Fibroblast of pulmonary artery (primary cell): ENCODE data around the gene TCFL5.
A peak's percentile ranks its signal among the peaks of the same experiment; 100 is the strongest.

Experiments
- DNase-seq: peaks from one replicate; pipeline ENCODE4 v3.0.0-alpha.2; 2010; ENCODE audit warnings: low read depth
- H3K4me3 ChIP-seq: replicated peaks from 2 replicates; pipeline ENCODE4 v1.5.1; 2011; ENCODE audit warnings: low read depth, mild to moderate bottlenecking, control low read depth, low read length, moderate library complexity
- TF ChIP-seq, protein P1 (sequence below): IDR thresholded peaks from 2 replicates; pipeline ENCODE4 v1.5.1; 2011; ENCODE audit warnings: mild to moderate bottlenecking, control low read depth, low read length, inconsistent platforms; ENCODE audit errors: missing control alignments

TCFL5 gene

DNA sequence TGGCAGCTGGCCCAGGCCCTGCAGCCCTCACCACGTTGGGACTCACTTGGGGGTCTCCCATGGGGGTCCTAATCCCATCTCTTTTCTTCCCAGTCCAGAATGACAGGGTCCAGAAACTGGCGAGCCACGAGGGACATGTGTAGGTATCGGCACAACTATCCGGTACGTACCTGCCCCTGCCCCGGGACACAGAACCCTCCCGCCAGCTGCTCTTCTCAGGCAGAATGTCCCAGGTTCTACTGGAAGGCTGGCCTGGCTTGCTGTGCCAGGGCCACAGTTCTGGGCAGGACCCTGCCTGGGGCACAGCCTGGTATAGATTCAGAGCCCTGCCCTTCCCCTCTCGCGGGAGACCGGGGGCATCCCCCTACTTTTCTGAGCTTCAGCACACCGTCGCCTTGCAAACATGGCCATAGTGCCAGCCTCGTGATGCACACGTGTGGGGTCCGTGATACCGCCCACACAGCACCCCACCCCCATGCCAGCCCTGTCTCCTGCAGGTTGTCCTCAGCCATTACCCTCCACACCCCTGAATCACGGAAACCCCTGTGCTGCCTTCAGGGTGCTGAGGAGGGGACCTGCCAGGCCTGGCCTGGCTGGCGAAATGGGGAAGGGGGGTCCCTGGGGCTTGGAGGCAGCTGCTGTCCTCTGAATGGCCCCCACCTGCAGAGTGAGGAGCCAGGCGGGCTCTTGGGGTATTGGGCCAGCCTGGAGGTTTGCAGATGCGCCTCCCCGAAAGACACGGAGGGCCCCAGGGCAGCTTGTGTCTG, 54.0 kb downstream of the TCFL5 start:
- TF ChIP-seq, protein P1, sequence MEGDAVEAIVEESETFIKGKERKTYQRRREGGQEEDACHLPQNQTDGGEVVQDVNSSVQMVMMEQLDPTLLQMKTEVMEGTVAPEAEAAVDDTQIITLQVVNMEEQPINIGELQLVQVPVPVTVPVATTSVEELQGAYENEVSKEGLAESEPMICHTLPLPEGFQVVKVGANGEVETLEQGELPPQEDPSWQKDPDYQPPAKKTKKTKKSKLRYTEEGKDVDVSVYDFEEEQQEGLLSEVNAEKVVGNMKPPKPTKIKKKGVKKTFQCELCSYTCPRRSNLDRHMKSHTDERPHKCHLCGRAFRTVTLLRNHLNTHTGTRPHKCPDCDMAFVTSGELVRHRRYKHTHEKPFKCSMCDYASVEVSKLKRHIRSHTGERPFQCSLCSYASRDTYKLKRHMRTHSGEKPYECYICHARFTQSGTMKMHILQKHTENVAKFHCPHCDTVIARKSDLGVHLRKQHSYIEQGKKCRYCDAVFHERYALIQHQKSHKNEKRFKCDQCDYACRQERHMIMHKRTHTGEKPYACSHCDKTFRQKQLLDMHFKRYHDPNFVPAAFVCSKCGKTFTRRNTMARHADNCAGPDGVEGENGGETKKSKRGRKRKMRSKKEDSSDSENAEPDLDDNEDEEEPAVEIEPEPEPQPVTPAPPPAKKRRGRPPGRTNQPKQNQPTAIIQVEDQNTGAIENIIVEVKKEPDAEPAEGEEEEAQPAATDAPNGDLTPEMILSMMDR = no peak
- no peak overlapping the region for H3K4me3 ChIP-seq
- DNase-seq = no peak

DNA sequence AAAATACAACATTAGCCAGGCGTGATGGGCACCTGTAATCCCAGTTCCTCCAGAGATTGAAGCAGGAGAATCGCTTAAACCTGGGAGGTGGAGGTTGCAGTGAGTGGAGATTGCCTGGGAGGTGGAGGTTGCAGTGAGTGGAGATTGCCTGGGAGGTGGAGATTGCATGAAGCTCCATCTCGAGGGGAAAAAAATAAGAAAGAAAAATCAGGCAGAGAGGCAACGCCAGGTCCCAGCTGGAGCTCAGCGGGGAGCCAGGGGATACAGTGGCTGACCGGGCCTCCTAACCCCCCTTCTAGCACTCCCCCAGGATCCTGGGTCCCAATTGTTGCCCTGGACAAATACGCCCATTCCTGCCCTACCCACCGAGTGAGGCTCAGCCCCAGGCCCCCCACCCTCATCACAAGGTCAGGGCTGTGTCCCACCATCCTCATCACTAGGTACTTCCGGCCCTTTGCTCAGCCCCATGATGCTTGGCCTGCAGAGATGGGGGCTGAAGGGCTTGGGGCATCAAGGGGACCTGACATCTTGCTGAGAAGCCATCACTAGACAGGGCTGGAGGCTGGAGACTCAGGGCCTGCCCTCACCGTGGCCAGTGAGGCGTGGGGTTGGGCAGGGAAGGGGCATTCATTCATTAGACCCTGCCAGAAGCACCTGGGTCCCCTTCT, 55.1 kb downstream of the TCFL5 start:
- TF ChIP-seq, protein P1 = no peak
- H3K4me3 ChIP-seq = peak overlapping the region; percentile 72
- no peak for DNase-seq

DNA sequence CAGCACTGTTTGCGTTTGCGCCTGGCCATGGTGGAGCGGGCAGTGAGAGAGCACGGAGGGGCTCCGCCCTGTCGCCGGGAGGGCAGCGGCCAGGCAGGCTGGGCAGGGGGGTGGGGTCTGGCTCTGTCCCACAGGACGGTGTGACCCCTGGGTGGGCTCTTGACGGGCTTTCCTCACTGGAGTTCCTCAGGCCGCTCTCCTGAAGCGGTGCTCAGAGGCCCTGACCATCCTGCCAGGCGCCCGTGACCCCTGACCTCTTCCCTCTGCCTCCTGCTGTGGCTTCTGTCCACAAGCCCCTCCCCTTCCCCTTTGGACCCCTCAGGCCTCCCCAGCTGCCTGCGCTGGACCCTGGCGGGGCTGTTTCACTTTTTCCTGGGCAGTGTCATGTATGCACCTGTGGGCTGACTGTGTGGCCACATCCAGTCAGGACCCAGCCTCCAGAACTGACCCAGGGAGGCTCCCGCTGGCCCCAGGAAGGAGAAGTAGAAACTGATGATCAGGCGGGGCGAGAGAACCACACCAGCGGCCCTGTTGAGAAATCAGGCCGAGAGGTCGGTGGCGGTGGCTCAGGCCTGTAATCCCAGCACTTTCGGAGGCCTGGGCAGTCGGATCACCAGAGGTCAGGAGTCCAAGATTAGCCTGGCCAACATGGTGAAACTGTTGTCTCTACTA, 55.8 kb downstream of the TCFL5 start:
- TF ChIP-seq, protein P1 = no peak
- H3K4me3 ChIP-seq = peak overlapping the region; percentile 72
- DNase-seq = no peak

DNA sequence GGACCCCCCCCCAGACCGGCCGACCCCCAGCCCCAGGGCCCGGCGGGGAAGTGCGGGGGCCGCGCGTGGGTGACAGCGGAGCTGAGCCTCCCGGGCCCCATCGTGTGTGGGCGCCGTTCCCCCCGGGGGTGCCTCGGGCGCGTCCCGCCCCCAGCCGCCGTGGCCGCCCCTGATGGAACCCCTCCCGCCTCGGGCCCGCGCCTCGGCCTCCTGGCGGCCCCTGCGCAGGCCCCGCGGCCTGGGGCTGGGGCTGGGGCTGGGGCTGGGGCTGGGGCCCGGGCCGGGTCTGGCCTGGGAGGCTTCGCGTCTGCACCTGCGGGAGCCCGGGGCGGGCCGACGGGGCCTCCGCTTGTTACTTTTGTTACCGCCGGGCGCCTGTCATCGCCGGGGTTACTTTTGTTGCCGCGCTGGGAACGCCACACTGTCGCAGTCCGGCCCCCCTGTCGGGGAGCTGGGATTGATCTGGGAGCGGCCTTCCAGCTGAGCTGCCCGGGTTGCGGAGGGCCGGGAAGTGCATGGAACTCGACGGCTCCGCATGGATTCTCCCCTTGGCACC, 56.4 kb downstream of the TCFL5 start:
- no peak for DNase-seq
- peak overlapping the region; percentile 72 for H3K4me3 ChIP-seq
- TF ChIP-seq, protein P1 = no peak

DNA sequence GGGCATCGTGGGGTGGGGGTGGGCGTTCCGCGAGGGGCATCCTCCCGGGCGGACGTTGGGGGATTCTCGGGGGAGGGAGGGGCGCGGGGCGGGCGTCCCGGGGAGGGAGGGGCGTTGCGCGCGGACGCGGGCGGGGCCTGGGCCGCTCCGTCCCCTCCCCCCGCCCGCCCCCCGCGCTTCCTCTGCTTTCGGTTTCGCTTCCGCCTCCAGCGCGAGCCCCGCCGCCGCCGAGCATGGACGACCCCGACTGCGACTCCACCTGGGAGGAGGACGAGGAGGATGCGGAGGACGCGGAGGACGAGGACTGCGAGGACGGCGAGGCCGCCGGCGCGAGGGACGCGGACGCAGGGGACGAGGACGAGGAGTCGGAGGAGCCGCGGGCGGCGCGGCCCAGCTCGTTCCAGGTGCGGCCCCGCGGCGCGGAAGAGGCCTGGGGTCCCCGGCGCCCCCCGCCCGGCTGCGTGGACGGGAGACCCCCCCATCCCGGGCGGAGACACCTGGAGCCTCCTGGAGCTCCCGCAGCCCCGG, 56.9 kb downstream of the TCFL5 start, which contains the start of gene OGFR:
TSS of gene OGFR (plus strand) at position 209 of the 528 bp plus-strand sequence. CDS start at position 234, 25 bp downstream.
- peak; percentile 47 for DNase-seq
- TF ChIP-seq, protein P1 = no peak
- H3K4me3 ChIP-seq = peak within 1 kb of the TSS; percentile 72

DNA sequence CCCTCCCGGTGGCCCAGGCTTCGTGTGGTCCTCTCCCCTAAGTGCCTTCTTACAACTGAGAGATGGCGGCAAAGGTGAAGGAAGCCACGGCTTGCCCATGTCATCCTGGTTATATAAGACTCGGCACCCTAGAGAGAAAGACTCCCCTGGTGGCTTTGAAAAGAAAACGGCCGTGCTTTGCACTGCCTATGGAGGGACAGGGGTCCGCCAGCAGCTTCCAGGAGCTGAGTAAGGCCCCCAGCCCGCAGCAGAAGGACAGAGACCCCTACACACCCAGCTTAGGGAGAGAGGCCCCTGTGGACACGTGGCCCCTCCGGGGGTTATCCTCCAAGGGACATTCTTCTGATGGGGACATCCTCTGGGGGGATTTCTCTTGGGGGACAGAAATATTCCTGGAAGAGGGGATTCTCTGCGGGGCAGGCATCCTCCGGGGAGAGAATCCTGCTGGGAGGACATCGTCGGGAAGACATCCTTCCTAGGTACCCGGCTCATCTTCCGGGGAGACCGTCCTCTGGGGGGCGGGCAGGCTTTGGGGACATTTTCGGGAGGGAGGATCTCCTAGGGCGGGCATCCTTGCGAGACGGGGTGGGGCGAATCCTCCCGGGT, 57.5 kb downstream of the TCFL5 start:
- DNase-seq = no peak
- TF ChIP-seq, protein P1 = no peak

More for the DNA sequence above, 57.5 kb downstream of the TCFL5 start:
- peak overlapping the region; percentile 72 for H3K4me3 ChIP-seq
